NCI-H146 (cell line): Measurements from ENCODE around the gene SH3BP2.

Experiments
- DNase-seq: peaks from one replicate; lab custom pipeline; 2025; lab: John Stamatoyannopoulos, UW

Gene SH3BP2

DNA sequence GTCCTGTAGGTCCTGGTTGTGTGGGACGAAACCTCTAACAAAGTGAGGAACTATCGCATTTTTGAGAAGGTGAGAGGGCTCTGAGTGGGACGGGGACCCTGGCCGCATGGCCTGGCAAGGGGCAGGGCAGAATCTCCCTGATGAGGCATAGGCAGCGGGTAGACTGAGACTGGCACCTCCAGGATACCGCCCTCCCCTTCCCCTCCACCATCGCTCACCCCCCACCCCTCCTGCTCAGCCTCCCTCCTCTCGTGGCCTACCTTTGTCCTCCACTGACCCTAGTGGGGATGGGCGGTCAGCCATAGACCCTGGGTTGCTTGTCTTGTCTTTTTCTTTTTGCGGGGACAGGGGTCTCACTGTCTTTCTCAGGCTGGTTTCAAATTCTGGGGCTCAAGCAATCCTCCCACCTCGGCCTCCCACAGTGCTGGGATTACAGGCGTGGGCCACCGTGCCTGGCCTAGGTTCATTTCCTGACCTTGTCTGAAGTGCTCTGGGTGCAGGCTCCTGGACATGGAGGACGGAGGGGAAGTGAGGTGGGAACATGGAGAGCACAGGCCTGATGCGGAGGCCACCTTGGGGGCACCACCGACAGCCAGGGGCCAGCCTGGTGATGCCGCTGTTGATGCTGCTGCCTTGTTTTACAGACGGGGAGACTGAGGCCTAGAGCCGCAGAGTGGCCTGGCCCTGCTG, 40.2 kb downstream of the SH3BP2 start:
- no peak for DNase-seq

DNA sequence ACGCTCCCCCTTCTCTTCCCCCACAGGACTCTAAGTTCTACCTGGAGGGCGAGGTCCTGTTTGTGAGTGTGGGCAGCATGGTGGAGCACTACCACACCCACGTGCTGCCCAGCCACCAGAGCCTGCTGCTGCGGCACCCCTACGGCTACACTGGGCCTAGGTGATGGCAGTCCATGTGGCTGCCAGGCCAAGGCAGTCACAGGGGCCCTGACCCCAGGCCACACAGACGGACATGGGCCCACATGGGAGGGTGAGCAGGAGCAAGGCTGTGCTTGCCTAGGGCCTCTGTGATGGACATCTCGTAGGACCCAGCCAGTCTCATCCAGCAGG, 40.8 kb downstream of the SH3BP2 start:
- no peak for DNase-seq

GRCh38 chr4:2834001-2834921, 41.4 kb downstream of the SH3BP2 start:
- DNase-seq: no peak

GRCh38 chr4:2835978-2836377, 43.1 kb downstream of the SH3BP2 start:
- DNase-seq: no peak

- DNase-seq: no peak
Observed at GRCh38 chr4:2836391-2836859, 43.5 kb downstream of the SH3BP2 start.

DNA sequence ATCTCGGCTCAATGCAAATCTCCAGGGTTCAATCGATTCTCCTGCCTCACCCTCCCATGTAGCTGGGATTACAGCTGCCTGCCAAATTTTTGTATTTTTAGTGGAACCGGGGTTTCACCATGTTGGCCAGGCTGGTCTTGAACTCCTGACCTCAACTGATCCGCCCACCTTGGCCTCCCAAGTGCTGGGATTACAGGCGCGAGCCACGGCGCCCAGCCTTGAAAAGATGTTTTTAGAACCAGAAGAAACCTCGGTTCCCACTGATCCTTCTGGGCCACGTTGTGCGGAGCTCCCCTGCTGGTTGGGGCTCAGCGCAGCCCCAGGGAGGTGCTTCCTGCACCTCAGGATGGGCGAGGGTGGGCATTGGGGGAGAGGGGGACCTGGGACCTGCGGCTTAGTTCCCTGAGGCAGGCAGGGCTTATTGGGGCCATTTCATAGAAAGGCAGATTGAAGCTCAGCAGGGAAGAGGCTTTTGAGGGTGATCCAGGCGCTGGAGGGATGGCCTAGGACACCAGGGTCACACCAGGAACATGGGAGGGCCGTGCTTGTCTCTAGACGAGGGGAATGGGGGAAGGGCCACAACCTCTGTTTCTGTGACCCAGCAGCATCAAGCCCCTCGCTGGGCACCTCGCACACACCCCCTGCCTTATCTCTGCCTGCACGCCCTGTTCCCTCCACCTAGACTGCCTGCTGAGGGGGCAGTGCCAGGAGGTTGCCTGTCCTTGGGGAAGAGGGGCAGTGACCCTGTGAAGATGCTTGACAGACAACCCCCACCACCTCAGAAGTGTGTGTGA, 44.4 kb downstream of the SH3BP2 start:
- DNase-seq: no peak

DNA sequence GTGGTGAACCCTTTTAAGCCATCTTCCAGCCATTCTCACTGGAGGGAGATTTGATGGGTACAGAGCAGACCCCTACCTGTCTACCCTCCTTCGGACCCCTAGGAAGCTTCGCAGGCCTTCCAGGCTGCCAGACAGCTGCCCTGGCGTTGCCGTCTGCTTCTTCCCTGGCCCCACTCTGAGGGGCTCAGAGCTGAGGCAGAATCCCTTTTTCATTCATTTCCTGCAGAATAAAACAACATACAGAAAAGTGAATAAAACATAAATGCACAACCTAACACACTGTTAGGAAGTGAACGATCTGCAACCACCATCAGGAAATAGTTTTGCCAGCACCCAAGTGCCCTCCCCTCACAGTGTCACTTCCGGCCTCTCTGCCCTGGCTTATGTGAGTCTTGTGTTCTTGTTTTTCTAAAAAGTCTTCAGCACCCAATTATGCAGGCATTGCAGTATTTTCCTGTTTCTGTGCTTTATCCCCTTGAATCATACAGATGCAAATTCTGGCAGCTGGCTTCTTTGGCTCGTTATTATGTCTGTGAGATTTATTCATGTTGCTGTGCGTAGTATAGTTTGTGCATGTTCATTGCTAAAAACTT, 45.1 kb downstream of the SH3BP2 start:
- DNase-seq: no peak

- DNase-seq: no peak
Observed at GRCh38 chr4:2839060-2839459, 46.2 kb downstream of the SH3BP2 start.

GRCh38 chr4:2842687-2843262, 49.9 kb downstream of the SH3BP2 start:
- DNase-seq: no peak

DNA sequence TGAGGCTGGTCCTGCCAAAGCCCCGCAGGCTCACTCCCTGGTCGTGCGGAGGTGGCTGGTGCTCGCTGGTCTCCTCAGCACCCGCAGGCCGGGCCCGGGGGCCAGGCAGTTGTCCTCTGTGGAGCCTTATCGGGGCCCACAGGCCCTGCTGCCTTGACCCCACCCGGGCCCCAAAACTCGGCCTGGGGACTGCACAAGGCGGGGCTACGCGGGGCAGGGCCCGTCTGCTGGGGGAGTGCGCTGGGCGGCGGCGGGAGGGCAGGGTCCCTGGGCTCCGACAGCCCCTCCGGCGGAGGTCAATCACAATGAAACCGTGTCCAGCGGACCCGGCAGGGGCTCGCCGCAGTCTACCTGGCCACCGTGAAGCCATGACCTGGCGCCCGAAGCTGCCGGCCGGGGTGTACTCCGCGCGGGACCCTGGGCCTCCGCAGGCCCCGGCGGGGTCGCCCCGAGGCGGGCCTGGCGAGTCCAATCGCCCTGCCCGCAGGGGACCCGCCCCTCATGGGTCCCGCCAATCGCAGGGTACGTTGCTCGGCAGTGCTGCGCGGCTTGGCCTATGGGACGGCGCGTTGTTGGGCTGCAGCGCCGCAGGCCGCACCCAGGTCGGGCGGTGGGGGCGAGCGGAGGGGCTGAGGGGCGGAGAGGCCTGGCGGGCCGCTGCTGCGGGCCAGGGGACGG, 50.5 kb downstream of the SH3BP2 start, which contains the start of gene ADD1:
Gene ADD1 (plus strand): TSS at position 582 of the 678 bp plus-strand sequence. CDS start 32,072 bp downstream, outside the sequence.
- DNase-seq: peak; percentile 88

- DNase-seq: peak; percentile 55
Observed at GRCh38 chr4:2843941-2844584, 51.2 kb downstream of the SH3BP2 start.

DNA sequence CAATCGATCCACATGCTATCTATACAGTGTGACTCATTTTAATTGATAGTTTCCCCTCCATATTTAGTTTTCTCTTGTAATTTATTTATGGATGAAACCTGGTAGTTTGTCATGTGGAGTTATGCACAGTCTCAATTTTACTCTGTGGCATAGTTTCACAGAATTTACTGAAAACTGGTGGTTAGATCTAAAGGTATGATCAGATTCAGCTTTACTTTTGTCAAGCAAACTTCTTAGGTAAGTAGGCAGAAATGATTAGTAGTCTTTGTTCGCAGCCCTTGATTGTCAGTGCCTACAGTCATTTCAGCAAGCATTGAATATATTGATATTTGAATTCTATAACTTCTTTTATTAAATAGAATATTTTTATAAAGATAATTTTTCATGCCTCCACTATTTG, 53.3 kb downstream of the SH3BP2 start:
- no peak for DNase-seq

GRCh38 chr4:2847302-2847871, 54.5 kb downstream of the SH3BP2 start:
- DNase-seq: no peak

DNA sequence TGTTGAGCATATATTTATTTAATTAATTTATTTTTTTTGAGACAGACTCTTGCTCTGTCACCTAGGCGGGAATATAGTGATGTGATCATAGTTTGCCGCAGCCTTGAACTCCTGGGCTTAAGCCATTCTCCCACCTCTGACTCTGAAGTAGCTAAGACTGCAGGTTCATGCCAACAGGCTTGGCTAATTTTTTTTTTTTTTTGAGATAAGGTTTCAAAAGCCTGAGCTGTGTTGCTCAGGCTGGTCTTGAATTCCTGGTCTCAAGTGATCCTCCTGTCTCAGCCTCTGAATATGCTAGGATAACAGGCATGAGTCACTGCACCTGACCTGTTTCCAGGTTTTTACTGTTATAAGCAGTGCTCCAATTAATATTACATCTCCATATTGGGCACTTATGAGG, 55.6 kb downstream of the SH3BP2 start:
- DNase-seq: no peak

DNA sequence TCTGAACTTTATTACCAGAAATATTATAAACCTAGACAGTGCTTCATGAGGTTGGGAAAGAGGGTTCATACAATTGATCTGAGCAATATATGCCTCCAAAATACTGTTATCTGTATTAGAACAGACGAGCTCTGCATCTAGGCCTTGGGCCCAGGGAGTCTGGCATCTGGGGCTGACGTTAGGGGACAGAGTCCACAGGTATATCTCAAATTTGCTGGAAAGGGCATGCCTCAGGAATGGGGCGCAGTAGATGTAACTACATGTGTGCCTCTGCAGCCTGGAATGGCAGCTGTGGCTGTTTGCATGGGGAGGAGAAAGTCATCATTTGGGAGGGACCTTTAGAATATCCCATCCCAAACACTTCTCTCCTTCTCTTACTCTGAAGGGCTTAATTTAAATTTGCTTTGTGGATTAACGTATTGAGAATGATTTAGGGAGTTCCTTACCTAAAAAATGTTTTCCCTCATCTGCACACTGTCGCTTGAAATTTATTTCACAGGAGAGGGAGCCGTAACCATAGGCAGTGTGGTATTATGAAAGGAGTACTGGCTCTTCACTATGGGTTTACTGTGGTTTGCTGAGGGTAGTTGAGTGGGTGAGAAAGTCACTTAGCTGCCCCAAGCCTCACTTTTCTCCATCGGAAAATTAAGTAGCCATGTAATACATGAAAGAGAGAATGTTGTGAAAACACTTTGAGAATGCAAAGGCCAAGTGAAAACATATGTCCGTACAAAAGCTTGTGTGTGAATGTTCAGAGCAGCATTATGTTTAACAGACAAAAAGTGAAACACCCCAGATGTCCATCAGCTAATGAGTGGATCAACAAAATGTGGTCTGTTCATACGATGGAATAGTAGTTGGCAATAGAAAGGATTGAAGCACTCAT, 56.6 kb downstream of the SH3BP2 start:
- no peak for DNase-seq

GRCh38 chr4:2850966-2851798, 58.3 kb downstream of the SH3BP2 start:
- DNase-seq: no peak

DNA sequence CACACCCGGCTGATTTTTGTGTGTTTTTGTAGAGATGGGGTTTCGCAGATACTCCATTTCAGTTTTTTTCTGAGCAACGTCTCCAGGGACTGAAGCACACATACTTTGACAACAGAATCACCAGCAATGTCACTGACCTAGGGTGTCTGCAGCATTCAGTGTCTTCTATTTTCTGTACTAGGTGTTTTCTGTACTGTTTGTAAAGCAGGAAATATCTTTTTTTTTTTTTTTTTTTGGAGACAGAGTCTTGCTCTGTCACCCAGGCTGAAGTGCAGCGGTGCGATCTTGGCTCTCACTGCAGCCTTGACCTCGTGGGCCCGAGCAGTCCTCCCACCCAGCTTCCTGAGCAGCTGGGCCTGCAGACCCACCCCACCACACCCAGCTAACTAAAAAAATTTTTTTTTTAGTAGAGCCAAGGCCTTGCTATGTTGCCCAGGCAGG, 59.6 kb downstream of the SH3BP2 start:
- DNase-seq: no peak

GRCh38 chr4:2855584-2855983, 62.7 kb downstream of the SH3BP2 start:
- DNase-seq: no peak
